Cardiac muscle cell (in vitro differentiated cells and primary cell): Measurements from ENCODE around the gene MDM4. TPM values are rescaled to one million over a fixed set of nuclear protein-coding genes. Genes with fewer than 3 reads are reported as not detected.

Experiments used
- DNase-seq, 2 donors: peaks; one replicate each; pipeline versions ENCODE4 v3.0.0 to v3.0.0-alpha.2; 2010 to 2017; ENCODE audit warnings: low read depth in 1 of 2, low spot score in 1 of 2
- H3K27ac ChIP-seq: fragments of 200-600 bp; sonication (generic); 2 replicates; pipeline ENCODE4 v1.5.1; 2016
- H3K27me3 ChIP-seq: fragments of 200-600 bp; sonication (generic); 2 replicates; pipeline ENCODE4 v1.6.0; 2016; ENCODE audit warnings: control low read depth
- H3K36me3 ChIP-seq: fragments of 200-600 bp; sonication (generic); 2 replicates; pipeline ENCODE4 v1.5.1; 2016; ENCODE audit warnings: control low read depth
- H3K4me1 ChIP-seq: fragments of 200-600 bp; sonication (generic); 2 replicates; pipeline ENCODE4 v1.8.1; 2017; ENCODE audit warnings: low read depth, mild to moderate bottlenecking, mixed run types
- H3K4me3 ChIP-seq: fragments of 200-600 bp; sonication (generic); 2 replicates; pipeline ENCODE4 v1.5.1; 2016; ENCODE audit warnings: mild to moderate bottlenecking
- H3K9me3 ChIP-seq: fragments of 200-600 bp; sonication (generic); 2 replicates; pipeline ENCODE4 v1.5.1; 2017; ENCODE audit warnings: low read depth, mild to moderate bottlenecking, control low read depth
- polyA plus RNA-seq: library from polyadenylated mRNA; unstranded; fragments of >200 nt; fragmentation: Nextera tagmentation; extraction: Ambion mirVana; gene quantifications from 2 replicates; pipeline ENCODE4 v1.2.1, GENCODE V29; 2016
- total RNA-seq: library from RNA; depleted of rRNA; stranded (reverse); fragments of >200 nt; gene quantifications from 2 replicates; pipeline ENCODE4 v1.2.3, GENCODE V29; 2016
- TF ChIP-seq, protein P1 (sequence below): IDR thresholded peaks from 2 replicates; pipeline ENCODE4 v1.5.1; 2012; ENCODE audit warnings: low read depth, mild to moderate bottlenecking, low read length

Gene MDM4
- total and polyA plus RNA-seq, 2 experiments from 2014 or later: 30.8 to 62.0 TPM

DNA sequence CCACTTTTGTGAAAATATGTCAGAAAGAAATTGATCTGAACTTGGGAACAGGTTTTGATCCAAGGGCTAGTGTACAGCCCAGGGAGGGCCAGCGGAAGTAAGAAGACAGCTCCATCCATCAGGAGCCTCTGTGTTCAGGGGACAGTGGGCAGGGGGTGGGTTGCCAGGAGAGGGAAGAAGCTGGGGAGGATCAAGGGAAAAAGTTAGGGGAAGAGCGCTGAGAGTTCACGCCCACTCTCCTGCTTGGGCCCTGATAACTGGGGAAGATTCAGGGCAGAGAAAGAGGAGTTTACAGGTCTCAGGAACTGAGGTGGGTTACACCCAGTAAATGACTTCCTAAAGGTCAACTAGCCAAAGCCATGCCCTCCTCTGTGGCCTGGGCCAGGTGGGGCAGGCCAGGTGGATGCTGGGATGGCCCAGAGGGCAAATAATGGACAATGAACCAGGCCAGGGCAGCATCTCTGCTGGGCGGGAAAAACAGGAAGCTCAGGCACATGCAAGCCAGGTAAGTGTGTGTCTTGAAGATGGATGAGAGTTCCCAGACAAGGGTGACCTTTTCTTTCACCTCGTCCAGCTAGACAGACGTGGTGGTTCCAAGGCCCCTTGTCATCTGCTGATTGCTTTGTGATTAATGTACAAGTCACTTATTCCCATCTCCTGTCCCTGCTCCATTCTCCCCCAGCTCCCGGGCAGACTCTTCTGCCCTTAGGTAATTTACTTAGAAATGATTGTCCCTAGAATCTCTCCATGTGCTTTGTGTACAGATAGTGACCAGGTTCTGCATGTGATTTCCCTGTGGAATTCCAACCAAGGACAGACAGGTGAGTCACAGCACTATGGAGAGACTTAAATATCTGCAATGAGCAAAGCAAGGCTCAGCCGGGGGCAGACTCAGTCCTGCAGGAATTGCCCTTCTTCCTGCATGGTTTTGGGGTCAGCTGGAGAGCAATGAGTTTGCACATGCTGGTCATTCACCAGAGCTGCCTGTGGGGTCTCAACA is 57.0 kb downstream of the MDM4 start:
- no peak for DNase-seq
- H3K27me3 ChIP-seq: peaks cover 5% of the 10 kb centered on the region
- H3K27ac ChIP-seq: no peak overlapping the region
- H3K9me3 ChIP-seq: no peaks in the 10 kb centered on the region
- H3K36me3 ChIP-seq: no peaks in the 10 kb centered on the region
- no peak overlapping the region for H3K4me3 ChIP-seq
- TF ChIP-seq, protein P1, sequence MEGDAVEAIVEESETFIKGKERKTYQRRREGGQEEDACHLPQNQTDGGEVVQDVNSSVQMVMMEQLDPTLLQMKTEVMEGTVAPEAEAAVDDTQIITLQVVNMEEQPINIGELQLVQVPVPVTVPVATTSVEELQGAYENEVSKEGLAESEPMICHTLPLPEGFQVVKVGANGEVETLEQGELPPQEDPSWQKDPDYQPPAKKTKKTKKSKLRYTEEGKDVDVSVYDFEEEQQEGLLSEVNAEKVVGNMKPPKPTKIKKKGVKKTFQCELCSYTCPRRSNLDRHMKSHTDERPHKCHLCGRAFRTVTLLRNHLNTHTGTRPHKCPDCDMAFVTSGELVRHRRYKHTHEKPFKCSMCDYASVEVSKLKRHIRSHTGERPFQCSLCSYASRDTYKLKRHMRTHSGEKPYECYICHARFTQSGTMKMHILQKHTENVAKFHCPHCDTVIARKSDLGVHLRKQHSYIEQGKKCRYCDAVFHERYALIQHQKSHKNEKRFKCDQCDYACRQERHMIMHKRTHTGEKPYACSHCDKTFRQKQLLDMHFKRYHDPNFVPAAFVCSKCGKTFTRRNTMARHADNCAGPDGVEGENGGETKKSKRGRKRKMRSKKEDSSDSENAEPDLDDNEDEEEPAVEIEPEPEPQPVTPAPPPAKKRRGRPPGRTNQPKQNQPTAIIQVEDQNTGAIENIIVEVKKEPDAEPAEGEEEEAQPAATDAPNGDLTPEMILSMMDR: no peak
- peaks cover 7% of the 10 kb centered on the region for H3K4me1 ChIP-seq

DNA sequence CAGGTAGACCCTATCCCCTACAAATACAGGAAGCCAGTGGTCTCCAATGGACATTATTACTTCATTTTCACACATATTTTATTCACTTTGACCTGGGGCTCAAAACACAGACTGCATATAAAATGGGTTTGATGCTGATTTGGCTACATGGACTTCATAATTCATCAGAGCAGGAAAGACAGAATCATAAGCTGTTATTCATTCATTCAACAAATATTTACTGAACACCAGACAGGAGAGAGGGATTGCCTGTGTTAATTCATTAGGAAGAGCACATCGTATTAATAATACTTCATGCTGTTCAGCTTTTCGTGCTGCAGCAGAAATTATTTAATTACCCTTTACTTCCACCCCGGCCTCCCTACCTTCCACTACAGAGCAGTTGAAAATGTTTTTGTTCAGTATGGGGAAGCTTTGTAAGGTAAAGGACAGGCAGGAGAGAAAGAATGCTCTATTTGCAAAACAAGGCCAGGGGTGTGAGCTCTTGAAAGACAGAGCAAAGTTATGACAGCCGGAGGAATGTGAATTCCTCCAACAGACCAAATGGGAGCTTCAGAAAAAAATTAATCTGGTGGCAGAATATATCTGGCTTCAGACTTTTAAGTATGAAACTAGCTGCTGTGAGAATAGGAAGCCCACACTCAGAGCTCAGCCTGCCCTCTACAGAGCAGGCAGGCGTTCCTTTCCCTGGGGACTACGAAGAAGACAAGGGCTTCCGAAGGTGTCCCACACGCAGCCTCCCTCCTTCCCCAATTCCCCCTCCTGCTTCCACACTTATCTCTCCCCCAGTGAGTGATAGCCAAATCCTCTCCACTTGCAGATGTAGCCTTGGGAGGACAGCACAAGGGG is 58.0 kb downstream of the MDM4 start:
- no peak for DNase-seq
- Histone ChIP-seq H3K4me1 (peaks cover 7% of the 10 kb centered on the region), H3K27me3 (peaks cover 5% of the 10 kb centered on the region), H3K36me3 (no peaks in the 10 kb centered on the region), H3K4me3 (no peak overlapping the region), H3K27ac (no peak overlapping the region), H3K9me3 (no peaks in the 10 kb centered on the region)
- TF ChIP-seq, protein P1: no peak

DNA sequence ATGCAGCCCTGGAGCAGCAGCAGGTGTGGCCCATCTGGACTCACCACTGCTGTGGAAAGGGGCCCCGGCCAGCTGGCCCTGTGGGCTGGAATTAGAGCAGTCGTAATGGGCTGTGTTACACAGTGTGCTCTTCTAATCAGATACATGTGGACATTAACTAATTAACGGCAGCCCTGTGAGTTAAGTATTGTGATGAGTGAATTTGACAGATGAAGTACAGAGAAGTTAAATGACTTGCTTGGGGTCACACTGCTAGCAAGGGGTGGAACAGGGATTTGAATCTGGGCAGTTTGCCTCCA is 58.6 kb downstream of the MDM4 start:
- H3K27ac ChIP-seq: no peak overlapping the region
- peaks cover 7% of the 10 kb centered on the region for H3K4me1 ChIP-seq

DNA sequence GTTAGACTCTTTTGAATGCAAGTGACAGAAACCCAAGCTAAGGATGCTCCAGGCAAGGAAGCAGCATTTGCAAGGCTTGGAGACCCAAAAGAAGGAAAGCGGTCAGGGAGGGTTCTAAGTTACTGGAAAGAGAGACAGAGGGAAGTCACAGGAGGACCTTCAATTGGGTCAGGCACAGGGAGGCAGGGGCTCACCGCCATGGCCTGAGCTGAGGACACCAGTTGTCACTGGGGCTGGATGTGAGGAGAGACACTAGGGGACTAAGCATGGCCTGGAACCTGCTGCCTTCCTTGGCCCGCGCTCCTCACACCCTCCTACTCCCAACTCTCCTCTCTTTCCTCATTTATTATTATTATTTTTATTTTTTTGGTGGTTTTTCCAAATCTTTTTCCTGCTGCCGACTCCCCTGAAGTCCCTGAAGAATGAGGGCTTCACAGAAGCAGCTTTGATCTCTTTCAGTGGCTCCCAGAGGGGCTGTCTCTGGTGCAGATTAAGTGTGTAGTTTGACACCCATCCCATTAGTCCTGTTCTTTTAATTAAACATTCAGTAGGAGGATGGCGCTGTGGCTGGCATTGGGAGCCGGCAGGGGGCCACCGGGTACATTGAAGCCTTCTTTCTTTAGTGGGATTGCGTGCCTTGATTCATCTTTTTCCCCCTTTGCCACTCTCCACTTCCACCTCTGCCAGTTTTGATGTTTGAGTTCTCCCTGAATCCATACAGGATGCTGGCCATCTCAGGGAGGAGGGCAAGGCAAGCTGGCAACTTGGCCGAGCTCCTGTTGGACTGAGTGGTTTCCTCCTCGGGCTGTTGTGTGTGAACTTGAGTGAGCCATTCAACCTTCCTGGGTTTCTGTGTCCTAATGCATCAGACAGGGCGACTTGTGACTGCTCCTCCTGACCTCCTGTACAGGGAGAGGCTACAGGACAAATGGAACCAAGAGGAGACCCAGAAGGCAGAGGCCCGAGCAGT is 59.3 kb downstream of the MDM4 start:
- Histone ChIP-seq H3K4me3 (no peak overlapping the region), H3K27ac (no peak overlapping the region)

More for the DNA sequence above, 58.6 kb downstream of the MDM4 start:
- Histone ChIP-seq H3K4me3 (no peak overlapping the region), H3K9me3 (no peaks in the 10 kb centered on the region), H3K27me3 (peaks cover 5% of the 10 kb centered on the region), H3K36me3 (no peaks in the 10 kb centered on the region)
- DNase-seq: no peak
- TF ChIP-seq, protein P1: no peak

More for the DNA sequence above, 59.3 kb downstream of the MDM4 start:
- no peak for DNase-seq
- Histone ChIP-seq H3K9me3 (no peaks in the 10 kb centered on the region), H3K4me1 (peaks cover 7% of the 10 kb centered on the region), H3K36me3 (no peaks in the 10 kb centered on the region), H3K27me3 (peaks cover 5% of the 10 kb centered on the region)
- TF ChIP-seq, protein P1: no peak
